Progenitor cell of endocrine pancreas (in vitro differentiated cells): ENCODE results near the gene OSGIN1. TPM values are rescaled to one million over a fixed set of nuclear protein-coding genes. Genes with fewer than 3 reads are reported as not detected.

Source experiments
- DNase-seq: peaks from one replicate; pipeline ENCODE4 v3.0.0; 2021; ENCODE audit warnings: low spot score; ENCODE audit not compliant: unreplicated experiment
- H3K27ac Mint-ChIP-seq: 2 replicates; pipeline ENCODE4 v1.8.0; 2021; ENCODE audit warnings: mild to moderate bottlenecking, moderate library complexity, mixed read lengths
- H3K27me3 Mint-ChIP-seq: 2 replicates; pipeline ENCODE4 v1.8.0; 2021; ENCODE audit warnings: mixed read lengths
- H3K36me3 Mint-ChIP-seq: 2 replicates; pipeline ENCODE4 v1.8.0; 2022; ENCODE audit warnings: mixed read lengths; ENCODE audit not compliant: insufficient read depth
- H3K4me1 Mint-ChIP-seq: 2 replicates; pipeline ENCODE4 v1.8.0; 2021; ENCODE audit warnings: low read depth, mixed read lengths
- H3K4me3 Mint-ChIP-seq: 2 replicates; pipeline ENCODE4 v1.8.0; 2021; ENCODE audit warnings: low read depth, mild to moderate bottlenecking, moderate library complexity, mixed read lengths
- H3K9me3 Mint-ChIP-seq: 2 replicates; pipeline ENCODE4 v1.8.0; 2021; ENCODE audit warnings: low read depth, mixed read lengths
- CTCF ChIP-seq: fragments of 200-600 bp; sonication (generic); IDR thresholded peaks from one replicate; pipeline ENCODE4 v1.5.0; 2021; ENCODE audit warnings: antibody characterized with exemption, mild to moderate bottlenecking; ENCODE audit not compliant: unreplicated experiment
- total RNA-seq: library from RNA; stranded (reverse); gene quantifications from 2 replicates; pipeline ENCODE4 v1.2.1, GENCODE V29; 2021

The OSGIN1 gene
- total RNA-seq, 1 donor from 2014 or later = 2.7 TPM

DNA sequence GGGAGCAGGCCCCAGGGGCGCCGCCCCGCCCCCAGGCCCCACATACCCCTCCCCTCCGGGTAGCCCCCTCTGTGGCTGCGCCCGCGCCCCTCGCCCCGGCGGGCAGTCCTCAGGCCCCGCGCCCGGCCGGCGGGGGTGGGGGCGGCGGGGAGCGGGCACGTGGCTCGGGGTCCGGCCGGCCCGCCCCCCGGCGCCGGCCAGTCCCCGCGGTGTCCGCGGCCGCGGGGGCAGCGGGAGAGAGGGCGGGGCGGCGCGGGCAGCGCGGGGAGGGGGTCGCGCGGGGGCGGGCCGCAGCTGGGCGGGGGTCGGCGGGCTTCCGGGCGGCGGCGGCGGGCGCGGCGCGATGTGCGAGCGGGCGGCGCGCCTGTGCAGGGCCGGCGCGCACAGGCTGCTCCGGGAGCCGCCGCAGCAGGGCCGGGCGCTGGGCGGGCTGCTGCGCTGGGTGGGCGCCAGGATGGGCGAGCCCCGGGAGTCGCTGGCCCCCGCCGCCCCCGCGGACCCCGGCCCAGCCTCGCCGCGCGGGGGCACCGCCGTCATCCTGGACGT is 15.3 kb downstream of the OSGIN1 start:
- Mint-ChIP-seq H3K27me3 (peaks cover 10% of the 10 kb centered on the region), H3K9me3 (no peaks in the 10 kb centered on the region), H3K27ac (no peak overlapping the region), H3K36me3 (no peaks in the 10 kb centered on the region), H3K4me3 (no peak overlapping the region), H3K4me1 (no peaks in the 10 kb centered on the region)
- TF ChIP-seq CTCF = no peak
- no peak for DNase-seq

- Mint-ChIP-seq H3K9me3 (no peaks in the 10 kb centered on the region), H3K27ac (no peak overlapping the region), H3K4me3 (peak overlapping the region; percentile 65), H3K4me1 (no peaks in the 10 kb centered on the region), H3K36me3 (no peaks in the 10 kb centered on the region), H3K27me3 (peaks cover 10% of the 10 kb centered on the region)
- TF ChIP-seq CTCF = no peak
- DNase-seq = no peak
Observed at GRCh38 chr16:83968891-83969649, 16.0 kb downstream of the OSGIN1 start.

DNA sequence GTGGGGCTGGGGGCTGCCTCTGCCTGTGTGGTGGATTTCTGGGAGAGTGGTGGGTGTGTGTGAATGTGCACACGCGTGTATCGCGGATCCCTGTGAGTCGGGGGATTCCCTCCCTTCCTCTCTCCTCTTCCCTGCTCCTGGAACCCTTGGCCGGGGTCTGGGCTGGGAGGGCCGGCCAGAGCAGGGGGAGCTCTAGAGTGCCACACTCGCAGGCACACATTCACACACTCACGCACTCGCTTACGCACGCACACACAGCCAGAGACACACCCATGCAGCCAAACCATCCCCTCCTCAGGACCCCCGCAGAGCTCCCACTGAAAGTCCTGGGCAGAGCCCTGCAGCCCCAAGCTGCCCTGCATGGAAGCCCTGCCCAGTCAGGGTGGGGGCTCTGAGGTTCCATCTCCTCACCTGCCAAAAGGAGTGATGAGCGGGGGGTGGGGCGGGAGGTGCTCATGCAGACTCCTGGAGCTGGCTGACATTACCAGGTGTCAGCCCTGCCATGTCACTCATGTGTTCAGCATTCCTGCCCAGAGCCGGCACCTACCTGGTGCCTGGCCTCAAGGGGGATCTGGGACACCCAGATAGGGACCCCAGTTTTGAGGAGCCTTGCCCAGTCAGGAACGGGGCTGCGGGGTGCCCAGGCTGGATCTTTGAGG is 16.9 kb downstream of the OSGIN1 start:
- Mint-ChIP-seq H3K9me3 (no peaks in the 10 kb centered on the region), H3K4me3 (peak overlapping the region; percentile 46), H3K36me3 (no peaks in the 10 kb centered on the region), H3K4me1 (no peaks in the 10 kb centered on the region), H3K27me3 (peaks cover 15% of the 10 kb centered on the region), H3K27ac (no peak overlapping the region)
- TF ChIP-seq CTCF = no peak
- no peak for DNase-seq

DNA sequence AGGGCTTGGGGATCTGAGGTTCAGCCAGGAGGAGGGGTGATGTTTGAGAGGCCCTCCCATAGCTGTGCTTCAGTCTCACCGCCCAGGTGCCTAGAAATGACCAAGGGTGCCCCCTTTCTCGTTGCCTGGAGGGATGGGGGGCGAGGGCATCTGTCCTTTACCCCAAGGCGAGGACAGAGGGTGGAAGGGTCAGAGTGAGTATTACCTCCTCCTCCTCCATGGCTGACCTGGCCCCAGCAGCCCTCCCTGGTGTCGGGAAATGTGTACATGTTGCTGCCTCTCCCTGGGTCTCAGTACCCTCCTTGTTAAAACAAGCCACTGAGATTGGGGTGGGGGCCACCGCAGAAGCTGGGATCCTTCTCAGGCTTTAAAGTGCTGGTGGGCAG is 17.4 kb downstream of the OSGIN1 start:
- Mint-ChIP-seq H3K4me1 (no peaks in the 10 kb centered on the region), H3K36me3 (no peaks in the 10 kb centered on the region), H3K9me3 (no peaks in the 10 kb centered on the region), H3K4me3 (peak overlapping the region; percentile 29), H3K27ac (no peak overlapping the region), H3K27me3 (peaks cover 15% of the 10 kb centered on the region)
- no peak for TF ChIP-seq CTCF
- no peak for DNase-seq

DNA sequence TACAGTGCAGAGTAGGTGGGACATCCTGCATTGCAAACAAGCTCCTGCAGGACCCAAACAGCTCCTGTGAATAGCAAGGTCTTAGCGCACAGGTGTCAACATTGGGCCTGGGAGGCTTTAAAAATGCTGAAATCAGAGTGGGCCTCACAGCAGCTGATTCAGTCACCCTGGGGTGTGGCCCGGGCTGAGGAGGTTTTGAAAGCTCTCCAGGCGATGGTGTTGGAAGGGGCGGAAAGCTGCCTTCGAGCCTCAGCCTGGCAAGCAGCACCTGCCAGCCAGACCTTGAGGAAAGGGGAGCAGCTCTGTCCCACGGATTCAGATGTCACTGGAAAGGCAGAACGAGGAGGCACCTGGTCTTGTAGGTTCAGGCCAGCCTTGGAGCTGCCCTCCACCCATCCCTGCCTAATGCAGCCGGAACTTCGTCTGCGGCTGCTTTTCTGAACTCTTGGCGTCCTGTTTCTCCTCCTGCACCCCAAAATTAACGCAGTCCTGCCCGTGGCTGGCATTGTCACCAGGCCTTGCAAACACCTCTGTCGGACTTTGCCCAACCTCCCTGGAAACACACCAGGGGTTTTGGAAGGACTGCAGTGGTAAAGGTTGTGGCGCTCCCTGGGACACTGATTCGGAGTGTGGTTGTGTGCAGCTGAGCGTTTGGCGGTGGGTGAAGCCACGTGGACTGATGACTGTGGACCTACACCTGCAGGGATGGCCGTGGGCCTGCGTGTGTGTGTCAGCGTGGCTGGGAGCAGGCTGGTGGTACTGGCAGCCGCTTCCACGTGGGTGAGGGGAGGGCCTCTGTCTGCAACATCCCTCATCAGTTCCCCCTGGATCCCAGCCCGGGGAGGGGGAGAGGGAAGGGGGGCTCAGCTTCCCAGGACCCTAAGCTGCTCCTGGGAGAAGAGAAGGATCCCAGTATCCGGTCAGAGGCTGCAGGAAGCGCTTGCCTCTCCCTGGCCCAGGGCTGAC is 18.4 kb downstream of the OSGIN1 start:
- no peak overlapping the region for H3K4me3 Mint-ChIP-seq
- no peak for TF ChIP-seq CTCF

More for the DNA sequence above, 18.4 kb downstream of the OSGIN1 start:
- no peaks in the 10 kb centered on the region for H3K9me3 Mint-ChIP-seq
- H3K36me3 Mint-ChIP-seq = no peaks in the 10 kb centered on the region
- H3K27ac Mint-ChIP-seq = no peak overlapping the region
- no peak for DNase-seq
- no peaks in the 10 kb centered on the region for H3K4me1 Mint-ChIP-seq
- peaks cover 16% of the 10 kb centered on the region for H3K27me3 Mint-ChIP-seq
